Esophagus squamous epithelium (tissue), 4 donors: Measurements from ENCODE around the gene TNF.

Experiments
- POLR2A ChIP-seq, 4 donors: fragments of 450-650 bp; IDR thresholded peaks; one replicate each; pipeline ENCODE4 v1.6.1; 2017; ENCODE audit warnings: antibody characterized with exemption in 4 of 4, mild to moderate bottlenecking in 4 of 4, moderate library complexity in 3 of 4
- TF ChIP-seq, protein P1 (sequence below), 6 experiments: fragments of 450-650 bp in 4 of 6; fragments of 200-600 bp in 2 of 6; sonication (generic) in 2 of 6; IDR thresholded peaks; one replicate each; pipeline ENCODE4 v1.5.1; 2016 to 2019; ENCODE audit warnings: antibody characterized with exemption in 6 of 6, mild to moderate bottlenecking in 4 of 6, moderate library complexity in 4 of 6

DNA sequence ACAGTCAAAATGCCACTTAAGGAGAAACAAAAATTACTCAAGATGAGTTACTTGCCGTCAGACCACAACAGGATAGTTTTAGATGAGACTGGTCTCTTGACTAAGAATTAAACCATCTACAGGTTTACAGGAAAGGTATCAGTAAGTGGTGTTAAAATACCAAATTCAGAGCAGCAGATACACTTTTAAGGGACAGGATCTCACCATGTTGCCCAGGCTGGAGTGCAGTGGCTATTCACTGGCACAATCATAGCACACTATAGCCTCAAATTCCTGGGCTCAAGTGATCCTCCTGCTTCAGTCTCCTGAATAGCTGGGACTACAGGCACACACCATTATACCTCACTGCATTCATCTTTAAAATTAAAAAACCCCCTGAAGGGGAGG lies 41.9 kb upstream of the TNF start:
- TF ChIP-seq, protein P1, sequence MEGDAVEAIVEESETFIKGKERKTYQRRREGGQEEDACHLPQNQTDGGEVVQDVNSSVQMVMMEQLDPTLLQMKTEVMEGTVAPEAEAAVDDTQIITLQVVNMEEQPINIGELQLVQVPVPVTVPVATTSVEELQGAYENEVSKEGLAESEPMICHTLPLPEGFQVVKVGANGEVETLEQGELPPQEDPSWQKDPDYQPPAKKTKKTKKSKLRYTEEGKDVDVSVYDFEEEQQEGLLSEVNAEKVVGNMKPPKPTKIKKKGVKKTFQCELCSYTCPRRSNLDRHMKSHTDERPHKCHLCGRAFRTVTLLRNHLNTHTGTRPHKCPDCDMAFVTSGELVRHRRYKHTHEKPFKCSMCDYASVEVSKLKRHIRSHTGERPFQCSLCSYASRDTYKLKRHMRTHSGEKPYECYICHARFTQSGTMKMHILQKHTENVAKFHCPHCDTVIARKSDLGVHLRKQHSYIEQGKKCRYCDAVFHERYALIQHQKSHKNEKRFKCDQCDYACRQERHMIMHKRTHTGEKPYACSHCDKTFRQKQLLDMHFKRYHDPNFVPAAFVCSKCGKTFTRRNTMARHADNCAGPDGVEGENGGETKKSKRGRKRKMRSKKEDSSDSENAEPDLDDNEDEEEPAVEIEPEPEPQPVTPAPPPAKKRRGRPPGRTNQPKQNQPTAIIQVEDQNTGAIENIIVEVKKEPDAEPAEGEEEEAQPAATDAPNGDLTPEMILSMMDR (IDR thresholded peaks at IDR 0.05): no peak
- no peak for TF ChIP-seq POLR2A (IDR thresholded peaks at IDR 0.05)
